GM19043 (cell line): ENCODE data around the gene IL1RN.
A peak's percentile ranks its signal among the peaks of the same experiment; 100 is the strongest.

ENCODE experiments used
- ATAC-seq: cut with Tn5 transposase; IDR thresholded peaks from one replicate; pipeline ENCODE4 v1.9.1; 2021; ENCODE audit warnings: low read depth; ENCODE audit not compliant: unreplicated experiment

Gene IL1RN

DNA sequence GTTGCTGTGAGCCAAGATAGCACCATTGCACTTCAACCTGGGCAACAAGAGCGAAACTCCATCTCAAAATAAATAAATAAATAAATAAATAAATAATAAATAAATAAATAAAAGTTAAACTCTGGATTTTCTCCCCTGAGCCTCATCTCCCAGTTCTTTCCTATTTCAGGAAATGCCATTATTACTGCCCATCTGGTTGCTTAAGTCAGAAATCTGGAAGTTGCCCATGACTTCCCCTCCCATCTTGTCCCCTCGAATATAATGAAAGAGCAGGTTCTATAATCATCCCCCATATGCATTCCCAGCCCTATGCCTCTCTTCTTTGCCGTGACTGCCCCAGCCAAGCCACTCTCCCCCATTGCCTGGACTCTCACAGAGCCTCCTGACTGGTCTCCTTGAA lies 42.2 kb downstream of the IL1RN start:
- ATAC-seq: no peak

DNA sequence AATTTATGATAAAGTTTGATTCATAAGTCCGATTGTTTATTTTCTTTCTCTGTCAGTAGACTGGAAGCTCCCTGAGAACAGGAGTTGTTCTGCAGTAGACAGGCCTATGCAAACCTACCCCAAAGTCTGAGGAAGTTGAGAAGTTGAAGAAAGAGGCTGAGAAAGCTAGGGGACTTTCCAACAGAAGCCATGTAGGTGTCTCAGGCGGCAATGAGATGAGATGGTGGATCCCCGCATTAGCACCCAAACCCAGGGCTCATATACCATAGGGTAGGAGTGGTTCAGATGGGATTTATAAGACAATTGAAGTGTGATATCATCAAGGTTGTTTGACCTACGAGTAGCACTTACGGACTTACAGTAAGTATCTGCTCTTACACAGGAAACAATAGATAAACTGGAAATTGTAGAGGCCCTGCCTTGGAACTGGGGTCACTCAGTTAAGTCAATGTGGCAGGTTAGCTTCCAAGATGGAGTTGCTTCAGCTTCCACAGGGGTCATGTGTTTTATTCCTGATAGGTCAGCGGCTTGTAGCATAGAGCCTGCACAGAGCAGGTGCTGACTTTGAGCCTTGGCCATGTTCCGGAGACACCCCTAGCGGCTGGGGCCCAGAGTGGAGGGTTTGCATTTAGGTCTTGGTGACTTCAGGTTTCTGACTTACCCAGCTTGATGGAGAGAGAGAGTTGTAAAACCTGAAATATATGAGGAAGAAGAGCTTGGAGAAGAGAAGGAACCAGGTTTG lies 44.1 kb downstream of the IL1RN start:
- no peak for ATAC-seq

DNA sequence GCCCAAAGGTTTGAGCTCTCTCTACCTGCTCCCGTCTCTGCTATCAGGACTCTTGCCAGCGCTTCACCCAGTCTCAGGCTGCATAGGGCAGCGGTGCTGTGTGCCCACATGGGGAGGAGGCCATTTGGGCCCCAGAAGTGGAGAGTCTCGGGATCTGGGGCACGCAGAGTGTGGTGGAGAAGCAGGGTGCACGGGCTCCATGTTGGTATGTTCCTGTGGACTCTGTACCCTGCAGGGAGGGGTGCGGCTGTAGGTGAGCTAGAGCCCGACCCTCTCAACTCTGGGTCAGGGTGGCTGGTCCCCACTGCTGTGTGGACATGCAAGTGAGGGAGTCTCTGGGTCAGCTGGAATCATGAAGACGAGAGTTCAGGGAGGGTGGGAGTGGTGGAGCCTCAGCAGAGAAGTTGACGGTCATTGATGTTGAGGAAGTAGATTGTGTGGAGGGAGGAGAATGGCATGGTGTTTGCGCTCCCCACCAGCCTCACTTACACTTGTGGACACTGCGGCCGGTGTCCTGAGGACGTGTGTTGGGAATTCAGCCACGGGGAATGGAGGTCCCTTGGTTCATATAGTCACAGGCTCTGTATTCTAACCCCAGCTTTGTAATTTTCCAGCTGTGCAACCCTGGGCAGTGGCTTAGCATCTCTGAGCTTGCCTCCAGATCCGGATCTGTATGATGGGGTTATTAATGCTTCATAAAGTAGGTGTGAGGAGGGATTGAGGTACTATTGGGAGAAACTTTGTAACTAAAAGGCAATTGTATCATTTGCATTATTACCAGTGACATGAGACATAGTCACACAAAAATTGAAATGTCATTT lies 45.5 kb downstream of the IL1RN start:
- no peak for ATAC-seq

DNA sequence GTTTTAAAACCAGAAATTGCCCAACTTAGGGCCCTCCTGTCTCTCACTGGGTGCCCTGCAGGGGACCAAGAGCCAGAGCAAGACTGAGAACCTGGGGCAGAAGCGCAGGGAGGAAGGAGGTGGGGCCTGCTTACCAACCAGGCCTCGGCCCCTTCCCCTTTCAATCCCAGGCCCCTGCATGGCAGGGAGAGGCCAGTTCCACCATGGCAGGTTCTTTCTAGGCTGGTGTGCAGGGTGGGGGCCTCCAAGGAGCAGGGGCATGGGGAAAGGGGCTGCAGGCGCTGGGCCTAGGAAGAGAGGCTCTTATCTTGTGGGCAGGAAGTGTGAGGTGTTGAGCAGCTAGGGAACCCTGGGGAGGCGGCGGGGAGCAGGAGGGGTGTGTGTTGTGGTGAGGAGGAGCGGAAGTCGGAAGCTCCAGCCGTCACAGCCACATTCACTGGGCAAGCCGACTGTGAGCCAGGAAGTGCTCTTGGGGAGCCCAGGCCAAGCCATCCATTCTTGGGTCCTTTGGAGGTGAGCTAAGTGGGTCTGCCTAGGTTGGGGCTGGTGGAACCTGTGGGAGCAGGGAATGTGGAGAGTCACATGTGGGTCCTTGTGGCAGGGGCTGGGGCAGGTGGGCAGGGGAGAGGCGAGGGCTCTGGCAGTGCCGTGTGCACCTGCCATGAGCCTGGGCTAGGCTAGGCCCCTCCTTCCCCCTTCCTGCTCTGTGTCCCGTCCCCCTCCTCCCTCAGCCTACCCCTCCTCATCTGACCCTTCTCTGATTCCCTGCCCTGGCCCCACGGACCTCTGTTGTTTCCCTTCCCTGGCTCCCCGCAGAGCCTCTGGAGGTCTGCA lies 46.4 kb downstream of the IL1RN start, which contains the start of gene PSD4:
PSD4 (plus strand) TSS at position 430 of the 834 bp plus-strand sequence. CDS start 8,486 bp downstream, outside the sequence.
- peak; percentile 72 for ATAC-seq

DNA sequence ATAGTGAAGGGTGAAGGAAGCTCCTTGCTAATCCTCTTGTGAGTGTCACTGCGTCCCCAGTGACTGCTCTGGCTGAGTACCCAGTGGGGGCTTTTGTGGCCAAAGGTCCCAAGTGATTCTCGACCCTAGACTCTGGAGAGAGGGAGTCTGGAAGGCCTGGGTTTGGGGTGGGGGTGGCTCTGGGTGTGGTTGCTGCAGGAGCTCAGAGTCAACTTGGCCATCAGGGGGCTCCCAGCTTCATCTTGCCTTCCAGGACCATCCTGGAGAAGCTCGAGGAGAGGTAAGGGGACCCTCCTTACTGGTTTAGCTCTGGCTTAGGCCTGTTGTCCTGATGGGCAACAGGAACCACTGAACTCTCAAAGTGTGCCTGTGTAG lies 47.0 kb downstream of the IL1RN start:
- ATAC-seq: no peak

DNA sequence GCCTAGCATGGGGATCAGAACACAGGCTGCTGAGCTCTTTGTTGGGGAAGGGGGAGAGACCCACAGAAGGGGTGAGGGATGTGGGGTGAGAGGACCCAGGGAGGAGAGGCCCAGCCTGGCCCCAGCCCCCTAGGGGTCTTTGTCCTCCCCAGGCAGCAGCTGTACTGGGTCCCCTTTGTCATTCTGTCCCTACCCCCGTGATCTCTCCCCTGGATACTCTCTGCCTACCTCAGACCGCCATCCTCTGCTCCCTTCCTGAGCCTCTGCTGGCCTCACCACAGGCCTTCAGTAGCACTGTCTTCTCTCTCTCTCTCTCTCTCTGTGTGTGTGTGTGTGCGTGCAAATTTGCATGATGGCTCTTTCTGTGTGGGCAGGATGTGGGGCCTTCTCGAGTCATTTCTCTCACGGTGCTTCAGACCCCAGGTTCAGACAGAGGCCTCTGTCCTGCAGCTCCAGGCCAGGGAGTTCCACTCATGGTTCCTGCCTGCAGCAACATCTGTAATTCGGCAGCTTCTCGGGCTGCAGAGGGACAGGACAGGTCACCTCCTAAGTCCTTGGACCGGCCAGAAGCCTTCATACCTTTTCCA lies 47.7 kb downstream of the IL1RN start:
- peak; percentile 62 for ATAC-seq

- ATAC-seq: no peak
Measured at GRCh38 chr2:113175736-113176695, 48.6 kb downstream of the IL1RN start.

- ATAC-seq: no peak
Measured at GRCh38 chr2:113176696-113177355, 49.4 kb downstream of the IL1RN start.

- ATAC-seq: no peak
Measured at GRCh38 chr2:113178069-113178746, 50.8 kb downstream of the IL1RN start.

GRCh38 chr2:113178891-113179290 lies 51.5 kb downstream of the IL1RN start:
- no peak for ATAC-seq

DNA sequence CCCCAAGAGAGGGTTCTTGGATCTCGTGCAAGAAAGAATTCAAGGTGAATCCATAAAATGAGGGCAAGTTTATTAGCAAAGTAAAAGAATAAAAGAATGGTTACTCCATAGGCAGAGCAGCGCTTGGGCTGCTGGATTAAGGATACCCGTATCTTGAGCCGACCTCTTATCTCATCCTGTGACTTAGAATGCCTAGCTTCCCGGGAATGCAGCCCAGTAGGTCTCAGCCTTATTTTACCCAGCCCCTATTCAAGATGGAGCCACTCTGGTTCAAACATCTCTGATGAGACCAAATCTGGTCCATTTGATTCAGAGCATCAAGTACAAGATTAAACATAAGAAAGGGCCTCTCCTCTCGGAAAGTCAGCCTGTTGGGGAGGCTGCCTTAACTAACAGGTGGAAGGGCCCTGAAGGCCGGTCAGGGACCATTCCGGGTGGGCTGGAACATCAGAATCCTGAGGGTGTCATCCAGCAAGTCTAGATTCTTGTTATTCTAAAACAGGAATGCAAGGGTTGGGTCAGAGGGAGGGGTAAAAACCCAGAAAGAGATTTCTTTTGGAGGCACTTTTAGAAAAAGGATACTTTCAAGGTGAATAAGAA lies 52.1 kb downstream of the IL1RN start:
- no peak for ATAC-seq

GRCh38 chr2:113180131-113180946 lies 52.9 kb downstream of the IL1RN start:
- ATAC-seq: no peak

GRCh38 chr2:113181258-113182051 lies 54.1 kb downstream of the IL1RN start:
- ATAC-seq: no peak

- no peak for ATAC-seq
Measured at GRCh38 chr2:113182471-113183260, 55.3 kb downstream of the IL1RN start.

DNA sequence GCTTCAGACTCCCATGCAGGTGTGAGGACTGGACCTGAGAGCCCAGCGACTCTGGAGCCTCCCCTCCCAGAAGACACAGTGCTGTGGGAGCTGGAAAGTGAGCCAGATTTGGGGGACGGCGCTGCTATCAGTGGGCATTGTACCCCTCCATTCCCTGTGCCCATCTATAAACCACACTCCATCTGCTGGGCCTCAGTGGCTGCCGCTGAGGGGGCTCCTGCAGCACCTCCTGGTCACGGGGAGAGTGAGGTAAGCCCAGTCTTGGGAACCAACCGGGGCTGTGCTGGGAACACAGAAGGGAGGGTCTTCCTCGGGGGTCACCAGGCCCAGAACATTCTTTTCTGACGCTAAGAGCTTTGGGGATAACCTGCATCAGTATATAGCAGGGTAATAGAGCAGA lies 55.9 kb downstream of the IL1RN start:
- no peak for ATAC-seq
